Stomach (tissue), 9 donors: ENCODE measurements around the gene CFLAR. TPM values are rescaled to one million over a fixed set of nuclear protein-coding genes. Genes with fewer than 3 reads are reported as not detected.

Experiments used
- DNase-seq, 2 donors: peaks; one replicate each; pipeline versions ENCODE4 v3.0.0 to v3.0.0-alpha.2; 2013 to 2019
- H3K27ac ChIP-seq, 5 donors: fragments of 200-600 bp in 4 of 5; sonication (generic) in 4 of 5; one replicate each; pipeline ENCODE4 v1.5.1; 2013 to 2019; ENCODE audit warnings: mild to moderate bottlenecking in 1 of 5, moderate library complexity in 1 of 5
- H3K27me3 ChIP-seq, 3 donors: fragments of 200-600 bp; sonication (generic); one replicate each; pipeline ENCODE4 v1.5.1; 2017 to 2019; ENCODE audit warnings: mixed run types in 1 of 3
- H3K36me3 ChIP-seq, 4 donors: fragments of 200-600 bp; sonication (generic); 1 replicate in 3 of 4; 2 replicates in 1 of 4; pipeline ENCODE4 v1.5.1; 2016 to 2019
- H3K4me1 ChIP-seq, 4 donors: fragments of 200-600 bp; sonication (generic); one replicate each; pipeline ENCODE4 v1.5.1; 2016 to 2019
- H3K4me3 ChIP-seq, 4 donors: fragments of 200-600 bp; sonication (generic) in 3 of 4; one replicate each; pipeline ENCODE4 v1.5.1; 2016 to 2019; ENCODE audit warnings: mild to moderate bottlenecking in 1 of 4
- H3K9me3 ChIP-seq, 4 donors: fragments of 200-600 bp; sonication (generic); one replicate each; pipeline ENCODE4 v1.5.1; 2016 to 2019
- EP300 ChIP-seq: sonication (generic); formaldehyde crosslinking; IDR thresholded peaks from one replicate; pipeline ENCODE4 v1.6.1; 2017; ENCODE audit warnings: antibody characterized with exemption
- POLR2A ChIP-seq, 4 donors: fragments of 450-650 bp; IDR thresholded peaks; one replicate each; pipeline ENCODE4 v1.6.1; 2016; ENCODE audit warnings: antibody characterized with exemption in 4 of 4, control low read depth in 2 of 4, mild to moderate bottlenecking in 1 of 4, moderate library complexity in 1 of 4
- POLR2AphosphoS5 ChIP-seq, 3 donors: sonication (generic); formaldehyde crosslinking; IDR thresholded peaks; one replicate each; pipeline ENCODE4 v1.6.1; 2016; ENCODE audit warnings: antibody characterized with exemption in 3 of 3
- WGBS, 5 donors: extraction: QIAGEN DNeasy Blood & Tissue Kit in 3 of 5; methylation state at CpG; one replicate each; pipeline versions ENCODE4 v1.1.5 to v1.1.7; 2013 to 2018; 5-methylcytosine and 5-hydroxymethylcytosine counted together
- intact Hi-C: fragments of 100-400 bp; cut with DNase I; formaldehyde crosslinking; loops from one replicate; pipeline ENCODE4 v1.15.1; 2023; ENCODE audit warnings: low total_unique reads
- polyA plus RNA-seq, 3 donors: library from polyadenylated mRNA; stranded (reverse); fragments of 200-250 nt; gene quantifications; one replicate each; pipeline ENCODE4 v1.2.3, GENCODE V29; 2013
- total RNA-seq, 5 donors: library from RNA; depleted of rRNA; stranded (reverse); fragments of >200 nt; gene quantifications; one replicate each; pipeline versions ENCODE4 v1.1.0 to v1.2.3, GENCODE V29; 2014 to 2016
- TF ChIP-seq, protein P1 (sequence below), 7 experiments: fragments of 450-650 bp in 4 of 7; fragments of 200-600 bp in 3 of 7; sonication (generic) in 3 of 7; IDR thresholded peaks; one replicate each; pipeline ENCODE4 v1.5.1; 2016 to 2019; ENCODE audit warnings: antibody characterized with exemption in 7 of 7, control low read depth in 2 of 7, mild to moderate bottlenecking in 1 of 7
- donor health status: healthy with polysubstance abuse.
- donor health status: Bipolar disorder and iron deficiency.
- donor health status: healthy.

CFLAR gene
- total and polyA plus RNA-seq, 8 donors: 23.3 to 424 (median 177) TPM

DNA sequence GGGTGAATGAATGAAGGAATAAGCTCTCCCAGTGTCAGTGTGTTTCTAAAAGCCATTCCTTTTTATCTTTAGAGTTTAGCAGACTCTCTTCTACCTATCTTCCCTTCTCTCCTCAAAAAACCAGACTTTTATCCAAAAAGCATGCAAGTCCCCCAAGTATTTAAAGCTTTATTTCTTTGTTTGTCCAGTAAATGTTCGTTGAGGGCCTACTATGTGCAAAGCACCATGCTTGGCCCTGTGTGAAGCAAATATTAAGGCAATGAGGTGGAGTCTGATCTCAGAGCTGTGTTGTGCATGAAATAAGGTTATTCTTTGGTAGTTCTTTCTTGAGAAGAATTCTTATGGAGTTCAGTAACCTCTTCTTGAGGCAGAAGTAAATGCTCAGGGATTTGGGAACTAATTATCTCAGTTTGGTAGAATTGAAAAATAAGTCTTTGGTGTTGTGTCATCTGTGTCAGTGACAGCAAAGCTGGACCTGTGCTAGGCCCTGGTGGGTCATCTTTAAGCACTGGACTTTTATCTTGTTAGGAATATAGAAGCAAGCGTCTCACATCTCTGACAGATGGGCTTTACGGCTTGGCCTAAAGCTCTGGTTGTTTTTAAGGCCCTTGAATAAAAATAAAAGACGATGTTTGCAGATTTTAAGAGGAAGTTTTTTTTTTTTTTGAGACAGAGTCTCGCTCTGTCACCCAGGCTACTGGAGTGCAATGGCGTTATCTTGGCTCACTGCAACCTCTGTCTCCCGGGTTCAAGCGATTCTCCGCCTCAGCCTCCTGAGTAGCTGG lies 38.8 kb downstream of the CFLAR start:
- TF ChIP-seq, protein P1, sequence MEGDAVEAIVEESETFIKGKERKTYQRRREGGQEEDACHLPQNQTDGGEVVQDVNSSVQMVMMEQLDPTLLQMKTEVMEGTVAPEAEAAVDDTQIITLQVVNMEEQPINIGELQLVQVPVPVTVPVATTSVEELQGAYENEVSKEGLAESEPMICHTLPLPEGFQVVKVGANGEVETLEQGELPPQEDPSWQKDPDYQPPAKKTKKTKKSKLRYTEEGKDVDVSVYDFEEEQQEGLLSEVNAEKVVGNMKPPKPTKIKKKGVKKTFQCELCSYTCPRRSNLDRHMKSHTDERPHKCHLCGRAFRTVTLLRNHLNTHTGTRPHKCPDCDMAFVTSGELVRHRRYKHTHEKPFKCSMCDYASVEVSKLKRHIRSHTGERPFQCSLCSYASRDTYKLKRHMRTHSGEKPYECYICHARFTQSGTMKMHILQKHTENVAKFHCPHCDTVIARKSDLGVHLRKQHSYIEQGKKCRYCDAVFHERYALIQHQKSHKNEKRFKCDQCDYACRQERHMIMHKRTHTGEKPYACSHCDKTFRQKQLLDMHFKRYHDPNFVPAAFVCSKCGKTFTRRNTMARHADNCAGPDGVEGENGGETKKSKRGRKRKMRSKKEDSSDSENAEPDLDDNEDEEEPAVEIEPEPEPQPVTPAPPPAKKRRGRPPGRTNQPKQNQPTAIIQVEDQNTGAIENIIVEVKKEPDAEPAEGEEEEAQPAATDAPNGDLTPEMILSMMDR (IDR thresholded peaks at IDR 0.05): no peak
- TF ChIP-seq POLR2AphosphoS5 (IDR thresholded peaks at IDR 0.05) (no peak), EP300 (no peak), POLR2A (IDR thresholded peaks at IDR 0.05) (no peak)
- Histone ChIP-seq H3K27me3 (no peaks in the 10 kb centered on the region), H3K4me1 (peaks cover 18 to 88% (median 31%) of the 10 kb centered on the region in 4 donors), H3K36me3 (peaks cover 68 to 93% (median 87%) of the 10 kb centered on the region in 4 donors), H3K27ac (peak overlapping the region in 3 of 5 donors; percentile 7 to 82 (median 73)), H3K4me3 (no peak overlapping the region), H3K9me3 (no peaks in the 10 kb centered on the region)
- intact Hi-C loops: no loop called here
- 82 to 92% (median 90%) methylated on average over 9 of the region's 9 CpGs for WGBS, 5 donors
- no peak for DNase-seq

DNA sequence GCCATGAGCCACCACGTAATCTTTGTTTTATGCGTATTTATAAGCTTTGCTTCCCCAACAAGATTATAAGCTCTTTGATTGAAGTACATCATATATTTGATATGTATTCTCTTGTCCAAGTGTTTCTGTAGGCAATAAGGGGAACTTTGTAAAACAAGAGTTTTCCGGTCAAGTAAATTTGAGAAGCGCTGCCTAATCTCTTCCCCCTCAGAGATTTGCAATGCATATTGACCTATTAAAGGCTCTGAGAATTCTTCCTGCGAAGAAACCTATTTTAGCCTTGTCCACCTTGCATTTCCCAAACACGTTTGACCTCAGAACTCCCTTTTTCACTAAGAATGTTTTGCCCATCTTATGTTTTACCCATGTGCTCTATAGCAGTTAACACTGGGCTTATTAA lies 40.1 kb downstream of the CFLAR start:
- no peak for DNase-seq
- H3K9me3 ChIP-seq: no peaks in the 10 kb centered on the region
- H3K27me3 ChIP-seq: no peaks in the 10 kb centered on the region
- peaks cover 18 to 77% (median 24%) of the 10 kb centered on the region in 4 donors for H3K4me1 ChIP-seq
- peak overlapping the region in 2 of 5 donors; percentile 73 to 82 for H3K27ac ChIP-seq
- WGBS, 5 donors: 81 to 89% (median 87%) methylated on average over 6 of the region's 6 CpGs
- peaks cover 71 to 93% (median 87%) of the 10 kb centered on the region in 4 donors for H3K36me3 ChIP-seq
- no peak overlapping the region for H3K4me3 ChIP-seq
- TF ChIP-seq EP300: no peak
- TF ChIP-seq, protein P1 (IDR thresholded peaks at IDR 0.05): no peak
- no peak for TF ChIP-seq POLR2AphosphoS5 (IDR thresholded peaks at IDR 0.05)
- TF ChIP-seq POLR2A (IDR thresholded peaks at IDR 0.05): no peak
- intact Hi-C loops: no loop called here

DNA sequence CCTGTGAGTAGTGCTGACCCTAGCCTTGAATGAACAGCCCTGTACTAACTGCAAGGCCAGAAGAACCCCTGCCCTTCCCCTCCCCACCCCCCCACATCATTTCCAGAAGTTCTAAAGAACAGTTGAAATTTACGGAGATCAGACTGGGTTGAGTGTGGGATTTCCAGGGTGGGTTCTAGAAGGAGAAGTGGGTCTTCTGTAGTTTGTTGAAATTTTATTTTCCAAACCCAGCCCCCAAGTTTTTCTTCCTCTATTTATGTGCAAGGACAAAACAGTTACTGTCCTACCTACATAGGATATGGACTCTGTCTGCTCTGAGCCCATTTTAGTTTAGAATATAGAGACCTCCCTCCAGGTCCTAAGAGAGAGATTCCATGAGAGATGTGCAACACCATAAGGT lies 40.7 kb downstream of the CFLAR start:
- Histone ChIP-seq H3K9me3 (no peaks in the 10 kb centered on the region), H3K27me3 (no peaks in the 10 kb centered on the region), H3K4me1 (peaks cover 15 to 71% (median 19%) of the 10 kb centered on the region in 4 donors), H3K4me3 (no peak overlapping the region), H3K36me3 (peaks cover 72 to 98% (median 91%) of the 10 kb centered on the region in 4 donors), H3K27ac (peak overlapping the region in 2 of 5 donors; percentile 73 to 82)
- intact Hi-C loops: no loop called here
- DNase-seq: no peak
- WGBS, 5 donors: 4 to 100% (median 42%) methylated on average over 1 of the region's 1 CpG
- TF ChIP-seq EP300: no peak
- TF ChIP-seq, protein P1 (IDR thresholded peaks at IDR 0.05): no peak
- no peak for TF ChIP-seq POLR2A (IDR thresholded peaks at IDR 0.05)
- no peak for TF ChIP-seq POLR2AphosphoS5 (IDR thresholded peaks at IDR 0.05)

DNA sequence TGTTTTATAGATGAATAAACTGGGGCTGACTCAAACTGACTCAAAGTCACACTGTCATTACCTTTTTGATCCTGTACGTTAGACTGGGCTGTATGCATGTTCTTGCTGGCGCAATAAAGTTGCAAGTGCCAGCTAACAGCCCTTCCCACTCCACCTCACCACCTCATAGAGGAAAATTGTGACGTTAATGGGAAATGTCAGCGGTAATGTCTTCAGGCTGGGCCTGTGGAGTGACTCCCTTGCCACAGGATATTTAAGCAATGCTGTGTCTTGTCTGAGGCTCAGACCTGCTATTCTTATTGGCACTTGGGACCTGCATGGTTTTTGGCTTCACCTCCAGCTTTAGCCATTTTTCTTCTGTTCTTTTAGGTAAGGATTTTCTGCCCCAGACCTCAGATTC lies 41.7 kb downstream of the CFLAR start:
- no peak overlapping the region for H3K4me3 ChIP-seq
- H3K27ac ChIP-seq: peak overlapping the region; percentile 47 to 82 (median 73)
- peaks cover 11 to 60% (median 18%) of the 10 kb centered on the region in 4 donors for H3K4me1 ChIP-seq
- intact Hi-C loops: no loop called here
- WGBS, 5 donors: 40 to 61% (median 51%) methylated on average over 3 to 4 of the region's 4 CpGs
- no peaks in the 10 kb centered on the region for H3K9me3 ChIP-seq
- no peak for TF ChIP-seq POLR2AphosphoS5 (IDR thresholded peaks at IDR 0.05)
- TF ChIP-seq, protein P1 (IDR thresholded peaks at IDR 0.05): no peak
- TF ChIP-seq EP300: no peak
- no peak for TF ChIP-seq POLR2A (IDR thresholded peaks at IDR 0.05)
- DNase-seq: peak in 1 of 2 donors; percentile 37
- H3K27me3 ChIP-seq: no peaks in the 10 kb centered on the region
- H3K36me3 ChIP-seq: peaks cover 69 to 98% (median 93%) of the 10 kb centered on the region in 4 donors
